HG02870 (cell line): ENCODE measurements around the gene PPIL6.
"Not testable (repeated sequence)": the region's sequence is repeated elsewhere in the genome, so short reads cannot be mapped to it uniquely, and the experiment has no call there.

Source experiments
- ATAC-seq: cut with Tn5 transposase; IDR thresholded peaks from one replicate; pipeline ENCODE4 v1.9.1; 2021; ENCODE audit warnings: mild to moderate bottlenecking, moderate library complexity; ENCODE audit not compliant: unreplicated experiment

The PPIL6 gene

DNA sequence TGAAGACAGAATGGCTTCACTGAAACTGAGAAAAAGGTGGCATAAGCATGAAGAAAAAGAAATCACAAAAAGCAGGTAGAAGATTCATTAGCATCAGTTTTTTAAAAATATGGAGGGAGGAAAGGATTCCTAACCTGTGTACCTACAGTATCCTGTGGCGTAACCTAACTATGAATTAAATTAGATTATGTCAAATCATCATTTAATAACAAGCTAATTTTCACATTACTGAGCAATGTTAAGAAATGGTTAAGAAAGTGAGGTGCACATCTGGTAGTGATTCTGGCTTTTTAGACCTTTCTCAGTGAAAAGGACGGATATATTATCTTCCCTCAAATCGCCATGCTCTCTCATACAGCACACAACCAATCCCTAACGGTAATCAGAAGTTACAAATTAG is 70.7 kb downstream of the PPIL6 start:
- ATAC-seq: no peak

DNA sequence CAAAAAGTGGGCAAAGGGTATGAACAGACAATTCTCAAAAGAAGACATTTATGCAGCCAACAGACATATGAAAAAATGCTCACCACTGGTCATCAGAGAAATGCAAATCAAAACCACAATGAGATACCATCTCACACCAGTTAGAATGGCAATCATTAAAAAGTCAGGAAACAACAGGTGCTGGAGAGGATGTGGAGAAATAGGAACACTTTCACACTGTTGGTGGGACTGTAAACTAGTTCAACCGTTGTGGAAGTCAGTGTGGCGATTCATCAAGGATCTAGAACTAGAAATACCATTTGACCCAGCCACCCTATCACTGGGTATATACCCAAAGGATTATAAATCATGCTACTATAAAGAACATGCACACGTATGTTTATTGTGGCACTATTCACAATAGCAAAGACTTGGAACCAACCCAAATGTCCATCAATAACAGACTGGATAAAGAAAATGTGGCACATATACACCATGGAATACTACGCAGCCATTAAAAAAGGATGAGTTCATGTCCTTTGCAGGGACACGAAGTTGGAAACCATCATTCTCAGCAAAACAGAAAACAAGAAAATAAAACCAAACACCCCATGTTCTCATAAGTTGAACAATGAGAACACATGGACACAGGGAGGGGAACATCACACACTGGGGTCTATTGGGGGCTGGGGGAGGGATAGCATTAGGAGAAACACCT is 75.9 kb downstream of the PPIL6 start:
- not testable (repeated sequence) for ATAC-seq

DNA sequence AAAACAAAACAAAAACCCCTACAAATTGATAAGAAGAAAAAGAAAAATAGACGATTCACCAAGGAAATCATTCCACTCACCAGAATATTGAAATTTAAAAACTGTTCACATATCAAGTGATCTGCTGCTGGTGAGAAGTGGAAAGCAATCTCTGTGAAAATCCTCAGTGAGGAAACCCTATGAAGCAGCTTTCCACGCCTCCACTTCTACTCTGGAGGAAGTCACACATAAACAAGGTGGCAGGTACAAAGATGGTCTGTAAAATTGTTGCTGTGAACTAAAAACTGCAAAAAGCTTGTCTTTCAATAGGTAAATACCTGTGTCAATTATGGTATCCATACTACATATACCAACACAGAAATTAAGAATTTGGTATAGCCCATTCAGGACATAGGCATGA is 76.7 kb downstream of the PPIL6 start:
- no peak for ATAC-seq

DNA sequence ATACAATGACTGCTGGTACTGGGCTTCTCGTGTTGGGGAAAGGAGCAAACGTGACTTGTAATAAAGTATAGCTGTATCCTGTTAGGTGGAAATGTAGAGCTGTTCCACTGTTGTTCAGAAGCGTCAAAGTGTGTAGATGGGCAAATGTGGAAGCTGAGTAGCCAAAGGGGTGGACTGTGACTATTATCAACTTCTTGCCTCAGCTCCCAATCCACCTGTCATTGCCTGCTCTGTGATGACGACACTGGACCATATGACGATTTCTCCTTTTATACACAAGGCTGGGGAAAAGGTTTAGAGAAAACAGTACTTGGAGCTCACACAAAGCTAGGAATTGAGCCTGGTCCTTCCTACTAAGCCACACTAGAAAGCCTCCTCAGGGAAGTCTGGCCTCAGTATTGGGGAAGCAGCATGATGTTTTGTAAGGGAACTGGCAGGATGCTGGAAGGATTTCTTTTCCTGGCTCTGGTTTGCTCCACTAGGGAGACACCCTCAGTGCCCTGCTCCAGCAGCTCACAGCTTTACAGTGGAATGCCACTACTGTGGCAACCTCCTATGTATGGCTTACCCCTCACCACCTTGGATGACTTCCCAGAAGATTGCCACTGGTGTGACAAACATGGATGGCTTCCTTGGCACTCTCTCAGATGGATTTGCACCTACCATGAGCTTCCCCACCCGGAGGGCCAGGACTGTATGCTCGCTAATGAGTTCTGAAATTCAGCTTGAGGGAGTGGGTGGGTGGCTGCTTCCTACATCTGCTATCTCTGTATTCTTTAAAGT is 78.1 kb downstream of the PPIL6 start:
- no peak for ATAC-seq

DNA sequence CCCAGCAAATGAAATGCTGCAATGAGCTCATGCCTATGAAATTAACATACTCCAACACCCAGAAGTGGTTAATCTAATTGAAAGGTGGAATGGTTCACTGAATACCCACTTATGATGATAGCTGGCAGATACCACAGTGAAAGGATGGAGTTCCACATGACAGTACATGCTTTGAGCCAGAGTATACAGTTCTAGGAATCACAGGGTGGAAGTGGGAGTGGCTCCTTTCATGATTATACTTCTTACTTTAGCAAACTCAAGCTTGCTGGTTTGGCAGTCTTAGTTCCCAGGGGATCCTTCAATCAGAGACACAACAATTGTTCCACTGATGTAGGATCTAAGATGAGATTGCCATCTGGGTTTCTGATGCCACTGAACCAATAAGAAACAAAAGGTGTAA is 79.6 kb downstream of the PPIL6 start:
- ATAC-seq: no peak

DNA sequence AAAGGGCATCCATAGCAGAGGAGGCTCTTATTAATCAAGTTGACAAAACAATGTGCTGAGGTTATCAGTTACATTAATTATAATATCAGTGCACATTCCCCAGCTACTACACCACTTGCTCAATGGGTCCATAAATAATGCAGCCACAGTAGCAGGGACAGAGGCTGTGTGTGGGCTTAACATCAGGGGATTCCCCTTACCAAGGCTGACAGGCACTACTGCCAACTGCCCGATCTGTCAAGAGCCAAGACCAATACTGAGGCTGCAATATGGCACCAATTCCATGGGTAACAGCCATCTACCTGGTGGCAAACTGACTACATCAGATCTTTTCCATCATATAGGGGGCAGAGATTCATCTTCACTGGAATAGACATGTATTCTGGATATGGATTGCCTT is 80.1 kb downstream of the PPIL6 start:
- ATAC-seq: no peak

DNA sequence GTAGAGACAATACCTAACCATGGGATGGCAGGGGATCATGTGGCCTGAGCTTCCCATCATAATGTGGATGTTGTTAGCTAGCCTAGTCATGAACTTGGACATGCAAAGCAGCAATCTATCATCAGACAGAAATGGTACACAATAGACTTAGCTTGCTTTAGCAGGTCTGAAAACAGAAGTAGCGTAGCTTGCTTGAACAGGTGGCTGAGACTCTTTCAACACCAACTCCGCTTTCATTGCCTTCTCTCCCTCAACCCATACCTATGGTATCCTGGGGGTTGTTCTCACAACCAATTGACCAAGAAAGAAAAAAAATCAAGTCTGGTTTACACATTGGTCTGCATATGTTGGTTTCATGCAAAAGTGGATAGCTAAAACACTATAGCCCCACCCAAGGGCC is 81.2 kb downstream of the PPIL6 start:
- ATAC-seq: peak; percentile 58

DNA sequence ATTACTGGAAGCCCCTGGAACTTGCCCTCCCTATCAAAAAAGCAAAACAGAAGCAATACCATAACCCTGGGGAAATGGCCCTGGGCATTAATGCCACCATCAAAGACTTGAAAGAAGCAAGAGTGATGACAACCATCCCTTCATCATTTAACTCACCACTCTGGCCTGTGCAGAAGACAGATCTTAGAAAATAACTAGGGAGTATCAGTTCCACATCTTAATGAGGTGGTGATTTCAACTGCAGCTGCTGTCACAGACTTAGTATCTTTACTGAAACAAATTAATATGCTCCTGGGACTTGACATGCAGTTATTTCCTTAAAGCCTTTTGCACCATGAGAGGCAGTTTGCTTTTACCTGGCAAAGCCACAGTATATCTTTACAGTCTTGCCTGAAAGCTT is 82.2 kb downstream of the PPIL6 start:
- no peak for ATAC-seq

DNA sequence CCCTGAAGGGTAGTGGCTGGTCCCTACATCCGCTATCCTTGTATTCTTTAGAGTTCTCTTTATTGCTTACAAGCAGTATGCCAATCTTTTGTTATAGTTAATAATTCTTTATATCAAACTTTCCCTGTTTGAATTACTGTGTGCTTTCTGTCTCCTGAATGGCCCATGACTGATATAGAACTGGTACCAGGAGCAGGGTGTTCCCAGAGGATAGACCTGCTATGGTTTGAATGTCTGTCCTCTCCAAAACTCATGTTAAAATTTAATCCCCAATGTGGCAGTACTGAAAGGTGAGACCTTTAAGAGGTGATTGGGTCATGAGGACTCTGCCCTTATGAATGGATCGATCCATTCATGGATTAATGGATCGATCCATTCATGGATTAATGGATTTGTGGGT is 84.2 kb downstream of the PPIL6 start:
- no peak for ATAC-seq

DNA sequence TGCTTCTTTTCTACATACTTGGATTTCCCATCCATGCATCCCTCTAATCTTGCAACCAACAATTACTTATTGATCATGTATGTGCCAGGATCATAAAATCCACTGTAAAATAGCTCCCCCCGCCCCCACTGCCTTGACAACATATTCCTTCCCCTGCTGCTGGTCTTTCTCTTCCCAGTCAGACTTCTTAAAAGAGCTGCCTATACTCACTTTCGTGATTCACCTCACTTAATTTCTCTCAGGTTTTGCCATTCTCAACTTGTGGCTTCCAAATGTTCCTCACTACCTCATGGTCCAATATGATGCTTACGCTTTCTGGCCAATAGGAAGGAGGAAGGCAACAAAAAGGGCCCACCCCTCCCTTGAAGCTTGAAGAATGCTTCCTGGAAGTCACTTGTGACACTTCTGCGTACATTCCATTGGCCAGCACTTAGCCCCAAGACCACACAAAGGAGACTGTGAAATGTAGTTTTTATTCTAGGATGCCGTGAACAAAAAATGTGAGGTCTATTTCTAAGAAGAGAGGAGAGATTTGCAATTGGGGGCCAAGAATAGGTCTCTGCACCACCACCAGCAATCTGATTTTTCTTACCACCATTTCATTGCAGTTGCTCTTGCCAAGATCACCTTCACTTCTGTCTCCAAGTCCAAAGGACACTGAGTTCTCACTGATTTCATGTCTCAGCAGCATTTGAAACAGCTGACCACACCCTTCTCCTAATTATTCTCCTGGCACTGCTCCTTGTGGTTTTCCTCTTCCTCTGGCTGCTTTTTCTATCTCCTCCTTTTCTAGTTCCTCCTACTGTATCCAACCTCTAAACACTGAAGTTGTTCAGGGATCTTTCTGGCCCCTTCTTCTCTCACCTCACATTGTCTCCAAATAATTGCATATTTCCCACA is 88.9 kb downstream of the PPIL6 start:
- ATAC-seq: no peak

DNA sequence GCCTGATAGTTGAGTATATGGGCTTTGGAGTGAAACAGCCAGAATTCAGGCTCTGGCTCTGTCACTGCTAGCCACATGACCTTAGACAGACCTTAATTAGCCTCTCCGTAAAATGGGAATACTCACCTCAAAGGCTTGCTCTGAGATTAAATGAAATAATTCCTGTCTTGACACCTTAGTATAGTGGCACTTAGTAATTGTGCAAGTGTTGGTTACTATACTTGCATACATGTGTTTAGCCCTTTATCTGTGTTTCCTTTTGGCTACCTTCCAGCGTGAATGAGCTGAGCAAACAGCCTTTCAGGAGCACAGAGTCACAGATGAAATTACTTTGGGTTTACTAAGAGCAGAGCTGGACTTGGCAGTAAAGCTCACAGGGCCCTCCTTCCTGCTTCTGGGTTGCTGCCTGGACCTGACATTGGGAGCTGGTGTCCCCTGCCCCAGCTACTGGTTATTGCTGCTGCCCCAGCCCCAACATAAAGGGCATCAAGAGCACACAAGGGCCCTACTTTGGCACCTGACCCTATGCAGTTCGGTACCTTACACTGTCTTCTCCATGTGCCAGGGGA is 90.9 kb downstream of the PPIL6 start:
- no peak for ATAC-seq

DNA sequence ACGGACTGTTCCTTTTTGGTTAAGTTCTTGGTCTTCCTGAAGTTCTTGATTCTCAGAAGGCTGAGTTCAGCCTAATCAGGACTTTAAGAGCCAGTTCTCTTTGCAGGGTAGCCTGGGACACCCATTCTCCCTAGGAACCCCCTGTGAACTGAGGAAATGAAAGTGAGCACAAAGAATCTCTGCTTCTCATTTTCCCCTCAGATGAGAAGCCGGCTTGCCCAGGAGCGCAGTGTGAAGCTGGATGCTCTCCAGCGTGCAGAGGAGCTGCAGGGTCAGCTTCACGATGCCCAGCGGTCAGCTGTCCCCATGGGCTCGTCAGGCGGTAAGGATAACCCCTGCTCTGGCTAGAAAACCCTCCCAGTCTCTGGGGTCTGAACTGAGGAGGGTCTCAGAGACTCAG is 92.2 kb downstream of the PPIL6 start:
- no peak for ATAC-seq

DNA sequence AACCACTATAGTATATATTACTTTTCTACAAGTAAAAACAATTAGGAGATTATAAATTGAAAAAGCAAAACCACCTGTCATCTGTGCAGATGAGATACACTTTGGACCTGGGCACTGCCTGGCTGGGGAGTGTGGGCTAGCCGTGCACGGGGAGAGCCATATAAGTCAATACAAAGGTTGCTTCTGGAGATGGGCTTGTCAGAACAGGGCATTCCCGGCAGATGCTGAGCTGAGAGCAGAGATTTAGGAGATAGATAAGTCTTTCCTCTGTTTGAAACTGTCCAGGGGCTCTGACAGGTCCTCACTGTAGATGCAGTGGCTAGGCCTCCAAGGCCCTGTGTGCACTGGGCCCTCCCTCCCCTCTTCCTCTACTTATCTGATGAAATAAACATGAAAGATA is 92.6 kb downstream of the PPIL6 start:
- no peak for ATAC-seq

DNA sequence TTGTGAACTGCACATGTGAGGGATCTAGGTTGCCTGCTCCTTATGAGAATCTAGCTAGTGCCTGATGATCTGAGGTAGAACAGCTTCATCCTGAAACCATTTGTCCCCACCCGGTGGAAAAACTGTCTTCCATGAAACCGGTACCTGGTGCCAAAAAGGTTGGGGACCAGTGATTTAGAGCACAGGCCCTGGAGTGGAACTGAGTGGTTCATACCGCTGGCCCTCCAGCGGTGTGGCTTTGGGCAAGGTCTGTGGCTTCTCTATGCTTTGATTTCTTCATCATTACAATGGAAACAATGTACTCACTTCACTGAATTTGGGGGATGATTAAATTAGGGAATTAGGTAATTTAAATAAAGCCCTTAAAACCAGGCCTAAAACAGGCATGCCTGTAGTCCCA is 94.4 kb downstream of the PPIL6 start:
- no peak for ATAC-seq

DNA sequence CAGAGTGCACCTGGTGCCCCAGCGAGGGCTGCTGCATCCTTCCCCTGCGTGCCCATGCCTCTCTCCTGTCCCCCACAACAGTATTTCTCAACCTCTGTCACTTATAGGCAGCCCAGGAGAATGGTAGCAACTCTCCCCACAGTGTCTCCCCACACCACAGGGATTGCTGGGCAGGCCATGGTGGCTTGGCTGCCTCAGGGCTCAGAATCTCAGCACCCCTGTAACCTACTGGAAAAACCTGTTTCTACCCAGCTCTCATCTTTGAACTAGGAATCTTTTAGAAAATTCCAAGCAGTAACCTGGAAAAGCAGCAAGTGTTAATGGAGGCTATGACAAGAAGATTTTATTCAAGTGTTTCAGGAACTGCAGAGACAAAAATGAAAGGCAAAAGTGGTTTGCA is 96.2 kb downstream of the PPIL6 start:
- ATAC-seq: no peak

DNA sequence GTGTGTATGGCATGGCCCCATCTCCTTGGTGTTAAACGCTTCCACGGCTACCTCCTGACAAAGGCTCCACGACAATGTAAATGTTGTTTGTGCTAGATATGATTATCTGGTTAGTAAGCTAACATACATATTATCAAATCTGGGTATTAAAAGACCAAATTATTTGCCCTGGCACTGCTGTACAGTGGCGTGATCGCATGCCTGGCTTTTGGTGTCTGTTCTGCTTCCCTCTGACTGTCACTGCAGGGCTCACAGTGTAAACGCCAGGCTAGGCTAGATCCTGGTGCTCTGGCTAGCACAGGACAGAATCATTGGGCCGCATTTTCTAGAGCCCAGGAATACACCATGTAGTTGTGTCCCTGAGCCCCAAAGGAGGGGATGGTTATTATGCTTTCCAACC is 96.9 kb downstream of the PPIL6 start:
- no peak for ATAC-seq

DNA sequence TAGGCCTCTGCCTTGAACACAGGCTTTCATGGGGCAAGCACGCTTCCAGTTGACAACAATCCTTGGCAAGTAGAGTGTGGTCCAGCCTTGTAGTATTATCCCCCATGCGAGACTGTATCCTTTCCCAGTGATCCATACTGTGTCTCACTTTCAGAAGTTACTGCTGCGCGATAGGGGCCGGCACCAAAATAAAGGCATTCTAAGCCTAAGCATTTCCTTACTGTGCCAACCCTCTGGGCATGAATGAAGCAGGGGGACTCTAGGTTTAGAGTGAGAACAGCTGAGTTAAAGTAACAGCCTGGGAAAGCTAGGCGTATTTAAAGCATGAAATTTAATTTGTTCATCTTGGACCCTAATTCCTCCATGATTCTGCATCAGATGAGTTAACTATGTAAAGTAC is 97.5 kb downstream of the PPIL6 start:
- ATAC-seq: no peak

DNA sequence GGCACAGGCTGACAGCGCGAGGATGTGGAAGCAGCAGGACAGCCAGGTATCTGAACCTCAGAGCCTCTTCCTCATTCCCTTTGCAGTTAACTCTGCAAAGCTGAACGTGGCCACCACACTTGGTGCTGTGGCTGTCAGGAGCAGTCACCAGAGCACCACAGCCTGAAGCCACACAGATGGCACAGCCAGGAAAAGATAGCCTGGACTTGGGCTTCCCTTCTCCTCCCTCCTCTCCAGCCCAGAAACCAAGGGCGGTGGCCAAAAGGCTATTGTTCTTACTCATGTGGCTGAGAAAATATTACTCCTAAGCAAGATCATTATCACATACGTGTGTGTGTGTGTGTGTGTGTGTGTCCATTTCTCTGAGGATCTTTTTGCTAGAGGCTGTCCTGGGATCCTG is 97.9 kb downstream of the PPIL6 start:
- no peak for ATAC-seq

DNA sequence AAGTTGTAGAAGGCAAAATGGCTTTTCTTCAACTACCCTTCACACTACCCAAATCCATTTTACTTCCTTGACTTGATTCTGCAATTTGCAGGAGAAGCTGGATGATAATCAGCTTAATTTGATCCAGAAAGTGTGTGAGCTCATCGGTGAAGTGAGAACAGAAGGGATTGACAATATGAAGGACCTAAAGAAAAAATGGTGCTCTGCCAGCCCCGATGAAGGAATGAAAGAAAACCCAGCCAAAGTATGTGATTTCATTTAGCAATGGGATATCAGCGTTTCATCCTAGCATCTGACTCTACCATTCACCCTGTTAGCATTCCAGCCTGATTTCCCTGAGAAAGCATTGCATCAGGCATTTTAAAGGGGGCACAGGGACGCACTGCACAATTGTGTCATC is 99.6 kb downstream of the PPIL6 start:
- ATAC-seq: no peak
